ENCODE measurements around the gene ZXDC. TPM values are rescaled to one million over a fixed set of nuclear protein-coding genes. Genes with fewer than 3 reads are reported as not detected.

The ZXDC gene
- total RNA-seq, 1 experiment from 2014 or later = 33.3 TPM

DNA sequence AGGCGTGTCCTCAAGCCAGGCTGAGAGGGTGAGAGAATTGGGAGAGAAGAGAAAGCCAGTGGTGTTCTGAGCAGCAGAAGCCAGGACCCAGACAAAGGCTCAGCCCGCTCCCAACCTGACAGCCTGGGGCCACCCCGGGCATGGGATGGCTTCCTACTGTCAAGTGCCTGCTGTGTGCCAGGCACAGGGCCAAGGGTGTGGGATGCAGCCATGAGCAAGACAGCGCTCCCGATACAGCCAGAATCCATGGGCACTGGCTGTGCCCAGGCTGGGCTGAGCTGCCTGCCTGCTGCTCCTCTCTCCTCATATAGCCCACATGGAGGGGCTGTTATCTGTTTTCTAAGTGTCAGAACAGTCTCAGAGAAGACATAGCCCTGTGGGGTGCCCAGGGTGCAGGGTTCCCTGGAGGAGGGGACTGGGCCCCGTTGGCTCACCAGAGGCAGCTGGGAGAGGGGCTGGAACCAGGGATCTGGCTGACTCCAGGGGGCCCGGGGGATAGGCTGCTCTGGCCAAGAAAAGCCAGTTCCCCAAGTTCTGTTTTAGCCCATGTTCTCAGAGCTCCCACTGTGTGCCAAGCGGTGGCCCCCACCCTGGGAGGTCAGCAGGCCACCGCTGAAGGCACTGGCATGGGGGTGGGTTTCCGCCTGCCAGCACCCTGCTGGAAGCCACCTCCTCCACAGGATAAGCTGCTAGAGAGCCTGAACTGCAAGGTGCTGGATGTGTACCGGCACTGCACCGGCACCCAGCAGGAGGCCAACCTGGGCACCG, 42.0 kb downstream of the ZXDC start:
- Histone ChIP-seq H3K9me3 (ENCODE audit: control insufficient read depth, insufficient read depth, low read depth, low read length) (no peaks in the 10 kb centered on the region), H3K36me3 (ENCODE audit: control insufficient read depth, insufficient read depth, low read length) (no peaks in the 10 kb centered on the region), H3K27ac (ENCODE audit: low read length) (no peak overlapping the region), H3K27me3 (ENCODE audit: control insufficient read depth, insufficient read depth, low read length) (no peaks in the 10 kb centered on the region), H3K4me3 (ENCODE audit: low read depth in 2 of 2, low read length in 2 of 2) (no peak overlapping the region), H3K4me1 (ENCODE audit: control insufficient read depth, insufficient read depth, low read length) (no peaks in the 10 kb centered on the region)
- POLR2A ChIA-PET = interaction anchor here (0.5 kb wide), 1 partner anchor 48 kb away, joined by 4 read pairs; no protein-coding TSS in a partner anchor
- in situ Hi-C loops (cut with HindIII; ENCODE audit: low pct_unique_long_range_greater_than_20kb, low sequenced_read_pairs) (no loop called here), intact Hi-C loops (cut with micrococcal nuclease; ENCODE audit: unreplicated experiment) (no loop called here)
- DNase-seq (ENCODE audit: low read depth, low spot score) (no peak), ATAC-seq (0 out of 2 replicates have a peak, but pooled peaks have one; percentile 13)
- TF ChIP-seq, protein P1, sequence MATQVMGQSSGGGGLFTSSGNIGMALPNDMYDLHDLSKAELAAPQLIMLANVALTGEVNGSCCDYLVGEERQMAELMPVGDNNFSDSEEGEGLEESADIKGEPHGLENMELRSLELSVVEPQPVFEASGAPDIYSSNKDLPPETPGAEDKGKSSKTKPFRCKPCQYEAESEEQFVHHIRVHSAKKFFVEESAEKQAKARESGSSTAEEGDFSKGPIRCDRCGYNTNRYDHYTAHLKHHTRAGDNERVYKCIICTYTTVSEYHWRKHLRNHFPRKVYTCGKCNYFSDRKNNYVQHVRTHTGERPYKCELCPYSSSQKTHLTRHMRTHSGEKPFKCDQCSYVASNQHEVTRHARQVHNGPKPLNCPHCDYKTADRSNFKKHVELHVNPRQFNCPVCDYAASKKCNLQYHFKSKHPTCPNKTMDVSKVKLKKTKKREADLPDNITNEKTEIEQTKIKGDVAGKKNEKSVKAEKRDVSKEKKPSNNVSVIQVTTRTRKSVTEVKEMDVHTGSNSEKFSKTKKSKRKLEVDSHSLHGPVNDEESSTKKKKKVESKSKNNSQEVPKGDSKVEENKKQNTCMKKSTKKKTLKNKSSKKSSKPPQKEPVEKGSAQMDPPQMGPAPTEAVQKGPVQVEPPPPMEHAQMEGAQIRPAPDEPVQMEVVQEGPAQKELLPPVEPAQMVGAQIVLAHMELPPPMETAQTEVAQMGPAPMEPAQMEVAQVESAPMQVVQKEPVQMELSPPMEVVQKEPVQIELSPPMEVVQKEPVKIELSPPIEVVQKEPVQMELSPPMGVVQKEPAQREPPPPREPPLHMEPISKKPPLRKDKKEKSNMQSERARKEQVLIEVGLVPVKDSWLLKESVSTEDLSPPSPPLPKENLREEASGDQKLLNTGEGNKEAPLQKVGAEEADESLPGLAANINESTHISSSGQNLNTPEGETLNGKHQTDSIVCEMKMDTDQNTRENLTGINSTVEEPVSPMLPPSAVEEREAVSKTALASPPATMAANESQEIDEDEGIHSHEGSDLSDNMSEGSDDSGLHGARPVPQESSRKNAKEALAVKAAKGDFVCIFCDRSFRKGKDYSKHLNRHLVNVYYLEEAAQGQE (IDR thresholded peaks at IDR 0.05; ENCODE audit: insufficient read depth in 1 of 2, low read depth in 2 of 2, low read length in 1 of 2) = no peak
- no peak for TF ChIP-seq POLR2AphosphoS5 (IDR thresholded peaks at IDR 0.05; ENCODE audit: low read depth, low read length)
- TF ChIP-seq, protein P2, sequence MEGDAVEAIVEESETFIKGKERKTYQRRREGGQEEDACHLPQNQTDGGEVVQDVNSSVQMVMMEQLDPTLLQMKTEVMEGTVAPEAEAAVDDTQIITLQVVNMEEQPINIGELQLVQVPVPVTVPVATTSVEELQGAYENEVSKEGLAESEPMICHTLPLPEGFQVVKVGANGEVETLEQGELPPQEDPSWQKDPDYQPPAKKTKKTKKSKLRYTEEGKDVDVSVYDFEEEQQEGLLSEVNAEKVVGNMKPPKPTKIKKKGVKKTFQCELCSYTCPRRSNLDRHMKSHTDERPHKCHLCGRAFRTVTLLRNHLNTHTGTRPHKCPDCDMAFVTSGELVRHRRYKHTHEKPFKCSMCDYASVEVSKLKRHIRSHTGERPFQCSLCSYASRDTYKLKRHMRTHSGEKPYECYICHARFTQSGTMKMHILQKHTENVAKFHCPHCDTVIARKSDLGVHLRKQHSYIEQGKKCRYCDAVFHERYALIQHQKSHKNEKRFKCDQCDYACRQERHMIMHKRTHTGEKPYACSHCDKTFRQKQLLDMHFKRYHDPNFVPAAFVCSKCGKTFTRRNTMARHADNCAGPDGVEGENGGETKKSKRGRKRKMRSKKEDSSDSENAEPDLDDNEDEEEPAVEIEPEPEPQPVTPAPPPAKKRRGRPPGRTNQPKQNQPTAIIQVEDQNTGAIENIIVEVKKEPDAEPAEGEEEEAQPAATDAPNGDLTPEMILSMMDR (IDR thresholded peaks at IDR 0.05) = no peak
- no peak for TF ChIP-seq TCF7L2 (IDR thresholded peaks at IDR 0.05; ENCODE audit: low read depth, low read length)
- TF ChIP-seq SIN3A (IDR thresholded peaks at IDR 0.05; ENCODE audit: borderline replicate concordance, insufficient read depth, low read depth, low read length) = no peak
- BruUV-seq (replicated peaks) = no TSS peak
- CTCF ChIA-PET = interaction anchor here (0.6 kb wide), 1 partner anchor 1142 kb away, joined by 3 read pairs; no protein-coding TSS in a partner anchor

DNA sequence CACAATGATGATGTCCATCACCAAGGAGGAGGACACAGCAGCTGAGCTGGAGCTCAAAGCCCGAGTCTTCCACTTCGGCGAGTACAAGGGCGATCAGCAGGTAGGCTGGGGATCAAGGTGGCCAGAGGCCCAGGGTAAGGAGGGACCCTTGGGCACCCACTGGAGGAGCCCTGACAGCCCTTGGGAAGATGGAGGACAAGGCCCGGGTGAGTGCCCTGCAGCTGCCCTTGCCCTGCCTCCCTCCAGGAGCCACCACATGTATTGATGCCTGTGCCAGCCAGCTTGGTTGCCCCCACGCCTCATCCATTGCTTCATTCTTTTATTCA, 42.6 kb downstream of the ZXDC start:
- Histone ChIP-seq H3K27me3 (ENCODE audit: control insufficient read depth, insufficient read depth, low read length) (no peaks in the 10 kb centered on the region), H3K4me1 (ENCODE audit: control insufficient read depth, insufficient read depth, low read length) (no peaks in the 10 kb centered on the region), H3K27ac (ENCODE audit: low read length) (no peak overlapping the region), H3K36me3 (ENCODE audit: control insufficient read depth, insufficient read depth, low read length) (no peaks in the 10 kb centered on the region), H3K4me3 (ENCODE audit: low read depth in 2 of 2, low read length in 2 of 2) (no peak overlapping the region), H3K9me3 (ENCODE audit: control insufficient read depth, insufficient read depth, low read depth, low read length) (no peaks in the 10 kb centered on the region)
- DNase-seq (ENCODE audit: low read depth, low spot score) (no peak), ATAC-seq (no peak)
- in situ Hi-C loops (cut with HindIII; ENCODE audit: low pct_unique_long_range_greater_than_20kb, low sequenced_read_pairs) (no loop called here), intact Hi-C loops (cut with micrococcal nuclease; ENCODE audit: unreplicated experiment) (no loop called here)
- POLR2A ChIA-PET = interaction anchor here (0.6 kb wide), 1 partner anchor 596 kb away, joined by 3 read pairs; no protein-coding TSS in a partner anchor
- CTCF ChIA-PET = no interaction called here
- BruUV-seq (replicated peaks) = no TSS peak
- TF ChIP-seq TCF7L2 (IDR thresholded peaks at IDR 0.05; ENCODE audit: low read depth, low read length) (no peak), POLR2AphosphoS5 (IDR thresholded peaks at IDR 0.05; ENCODE audit: low read depth, low read length) (no peak), SIN3A (IDR thresholded peaks at IDR 0.05; ENCODE audit: borderline replicate concordance, insufficient read depth, low read depth, low read length) (no peak)
- TF ChIP-seq, protein P1 (IDR thresholded peaks at IDR 0.05; ENCODE audit: insufficient read depth in 1 of 2, low read depth in 2 of 2, low read length in 1 of 2) = no peak
- TF ChIP-seq, protein P2 (IDR thresholded peaks at IDR 0.05) = no peak

Measured in Panc1 (cell line).